RKO (cell line): ENCODE measurements around the gene MKNK1.

Experiments used
- DNase-seq: peaks from one replicate; pipeline ENCODE4 v3.0.0-alpha.2; 2016; ENCODE audit warnings: low spot score

Gene MKNK1

DNA sequence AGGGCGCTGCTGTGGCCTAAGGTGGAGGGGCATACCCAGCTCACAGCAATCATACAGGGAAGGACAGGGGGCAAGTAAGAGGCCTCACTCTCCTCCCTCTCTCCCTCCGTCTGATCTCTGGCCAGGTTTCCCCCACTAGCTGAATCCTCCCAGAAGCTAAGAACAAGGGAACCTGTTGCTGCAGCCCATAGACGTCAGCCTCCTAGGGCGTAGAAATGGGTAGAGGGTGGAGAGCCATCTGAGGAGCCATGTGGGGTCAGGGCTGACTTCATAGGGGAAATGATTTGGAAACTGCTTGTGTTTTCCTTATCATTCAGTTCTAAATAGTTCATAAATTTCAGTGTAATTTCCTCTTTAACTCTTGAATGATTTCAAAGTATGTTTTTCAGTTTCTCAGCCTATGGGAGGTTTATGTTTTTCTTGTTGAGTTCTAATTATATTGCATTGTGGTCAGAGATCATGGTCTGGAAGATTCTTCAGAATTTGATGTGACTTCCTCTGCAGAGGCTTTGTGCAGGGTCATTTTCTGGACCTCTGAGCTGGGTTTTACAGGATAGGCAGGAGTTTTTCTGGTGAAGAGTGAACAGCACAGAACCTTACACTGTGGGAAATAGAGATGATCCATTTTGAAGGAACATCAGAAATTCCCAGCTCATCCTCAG is 14.8 kb upstream of the MKNK1 start:
- no peak for DNase-seq

DNA sequence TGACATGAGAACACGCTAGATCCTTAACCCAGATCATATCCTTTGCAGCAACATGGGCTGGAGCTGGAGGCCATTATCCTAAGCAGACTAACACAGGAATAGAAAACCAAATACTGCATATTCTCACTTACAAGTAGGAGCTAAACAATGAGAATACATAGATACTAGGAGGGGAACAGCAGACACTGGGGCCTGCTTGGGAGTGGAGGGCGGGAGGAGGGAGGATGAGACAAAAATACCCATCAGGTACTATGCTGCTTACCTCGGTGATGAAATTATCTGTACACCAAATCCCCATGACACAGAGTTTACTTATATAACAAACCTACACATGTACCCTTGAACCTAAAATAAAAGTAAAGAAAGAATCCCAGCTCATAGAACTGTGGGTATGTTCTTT is 13.8 kb upstream of the MKNK1 start:
- no peak for DNase-seq

DNA sequence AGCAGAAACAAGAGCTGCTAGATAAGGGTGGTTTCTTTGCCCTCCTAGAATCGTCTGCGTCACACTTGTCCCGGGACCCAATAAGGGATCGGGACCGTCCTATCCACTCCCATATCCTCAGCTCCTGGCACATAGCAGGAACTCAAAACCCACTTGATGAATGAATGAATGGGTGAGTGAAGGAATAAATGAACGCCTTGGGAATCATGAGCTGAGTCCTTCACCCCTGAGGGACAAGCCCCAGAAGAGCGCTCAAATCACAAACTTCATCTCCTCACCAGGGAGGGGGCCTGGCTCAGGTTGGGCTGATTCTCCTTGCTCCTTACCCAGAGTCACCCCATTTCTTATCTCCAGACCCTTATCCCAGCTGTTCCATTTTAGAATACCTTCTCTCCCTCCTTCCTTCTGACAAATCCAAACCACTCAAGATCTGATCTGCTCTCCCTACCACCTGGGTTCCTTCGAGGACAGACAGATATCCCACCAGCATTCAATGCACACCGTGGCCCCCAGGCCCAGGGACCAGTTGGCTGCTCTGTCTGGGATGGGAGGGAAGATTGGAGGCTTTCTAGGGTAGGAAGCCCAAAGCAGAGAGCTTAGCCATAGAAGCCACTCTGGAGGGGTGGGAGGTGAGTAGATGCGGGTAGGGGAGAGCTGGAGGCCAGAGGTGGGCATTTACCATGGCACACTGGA is 13.2 kb upstream of the MKNK1 start:
- DNase-seq, result no peak

DNA sequence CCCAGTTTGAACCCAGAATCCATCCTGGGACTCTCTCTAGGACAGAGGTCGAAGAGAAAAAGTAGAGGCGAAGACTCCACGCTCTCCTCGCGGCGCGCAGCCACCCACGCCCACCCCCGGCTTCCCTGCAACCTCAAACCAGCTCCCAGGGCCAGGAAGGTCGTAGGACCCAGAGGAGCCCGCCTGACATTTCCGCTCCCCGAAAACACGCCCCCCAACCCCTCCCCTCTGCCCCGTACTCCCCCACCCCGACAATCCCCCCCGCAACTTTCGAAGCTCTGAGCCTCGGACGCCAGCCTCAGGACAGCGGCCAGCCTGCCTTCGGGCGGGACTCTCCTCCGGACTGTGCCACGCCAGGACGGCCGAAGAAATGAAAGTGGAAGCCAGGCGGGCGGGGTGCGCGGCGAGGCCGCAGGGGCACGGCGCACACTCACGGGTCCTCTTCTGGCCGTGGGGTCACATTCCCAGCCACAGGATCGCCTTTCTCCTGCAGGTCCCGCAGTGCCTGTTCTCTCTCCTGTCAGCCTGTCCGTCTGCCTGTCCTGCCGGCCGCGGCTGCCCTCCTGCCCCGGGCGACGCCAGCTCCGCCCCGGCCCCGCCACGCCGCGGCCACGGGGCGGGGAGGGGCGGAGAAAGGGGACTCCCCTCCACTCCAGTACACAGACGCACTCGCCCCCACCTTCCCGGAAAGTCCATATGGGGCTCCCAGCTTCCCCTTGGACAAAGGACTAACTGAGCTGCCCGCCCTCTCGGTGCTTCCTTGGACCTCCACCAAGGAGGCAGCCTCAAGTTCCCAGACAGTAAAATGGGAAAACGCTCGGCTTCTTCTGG is 12.4 kb upstream of the MKNK1 start, which contains the start of gene MOB3C:
Gene MOB3C (minus strand): TSS at position 535 of the 831 bp plus-strand sequence. CDS start 3,490 bp downstream, outside the sequence.
- peak; percentile 79 for DNase-seq

DNA sequence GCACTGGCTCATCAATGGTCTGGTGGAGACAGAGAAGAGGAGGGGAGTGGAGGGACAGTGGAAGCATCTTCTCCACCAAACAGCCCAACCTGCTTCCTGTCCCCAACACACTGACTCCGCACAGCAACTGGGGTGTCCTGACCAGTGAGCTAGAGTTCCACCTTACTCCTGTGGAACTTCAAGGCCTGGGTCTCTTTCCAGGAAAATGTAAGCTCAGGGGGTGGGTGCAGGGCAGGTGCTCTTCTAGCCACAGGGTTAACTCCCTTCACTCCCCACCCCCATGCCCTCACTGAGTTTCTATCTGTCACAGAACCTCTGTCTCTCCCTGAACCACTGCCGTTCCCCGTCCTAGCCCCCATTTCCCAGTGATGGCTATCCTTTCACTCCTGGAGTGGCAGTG is 11.7 kb upstream of the MKNK1 start:
- DNase-seq, result no peak

DNA sequence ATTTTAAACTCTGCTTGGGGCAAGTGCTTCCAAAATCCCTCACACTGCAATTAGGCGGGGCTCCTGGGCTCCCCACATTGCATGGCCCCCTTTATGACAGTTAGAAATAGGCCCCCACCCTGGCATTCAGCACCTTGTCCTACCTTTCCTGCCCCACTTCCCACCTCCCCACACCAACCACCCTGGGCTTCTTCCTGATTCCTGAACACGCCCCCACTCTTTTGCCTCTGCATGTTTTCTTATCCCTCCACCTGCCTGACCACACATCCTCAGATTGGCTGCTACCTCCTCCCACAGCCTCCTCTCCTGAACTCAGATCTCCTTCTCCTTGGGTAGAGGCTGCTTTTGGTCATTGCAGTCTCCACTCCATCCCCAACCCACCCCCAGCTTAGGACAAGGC is 11.0 kb upstream of the MKNK1 start:
- no peak for DNase-seq

DNA sequence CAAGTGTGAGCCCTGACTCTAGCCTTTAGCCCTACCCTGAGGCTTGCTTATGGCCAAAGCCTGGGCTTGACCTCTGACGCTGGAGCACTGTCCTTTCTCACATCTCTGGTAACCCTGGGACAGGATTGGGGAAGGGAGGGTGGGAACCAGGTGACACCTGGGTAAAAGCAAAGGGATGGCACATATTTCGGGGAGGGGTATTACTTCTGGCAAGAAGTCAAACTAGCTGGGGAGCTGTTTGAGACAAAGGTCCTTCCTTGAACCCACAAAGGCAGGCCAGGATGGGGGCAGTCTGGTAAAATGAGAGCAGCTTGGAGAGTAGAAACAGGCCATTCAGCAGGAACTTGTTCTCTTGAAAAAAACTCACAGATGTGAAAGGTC is 10.5 kb upstream of the MKNK1 start:
- no peak for DNase-seq

DNA sequence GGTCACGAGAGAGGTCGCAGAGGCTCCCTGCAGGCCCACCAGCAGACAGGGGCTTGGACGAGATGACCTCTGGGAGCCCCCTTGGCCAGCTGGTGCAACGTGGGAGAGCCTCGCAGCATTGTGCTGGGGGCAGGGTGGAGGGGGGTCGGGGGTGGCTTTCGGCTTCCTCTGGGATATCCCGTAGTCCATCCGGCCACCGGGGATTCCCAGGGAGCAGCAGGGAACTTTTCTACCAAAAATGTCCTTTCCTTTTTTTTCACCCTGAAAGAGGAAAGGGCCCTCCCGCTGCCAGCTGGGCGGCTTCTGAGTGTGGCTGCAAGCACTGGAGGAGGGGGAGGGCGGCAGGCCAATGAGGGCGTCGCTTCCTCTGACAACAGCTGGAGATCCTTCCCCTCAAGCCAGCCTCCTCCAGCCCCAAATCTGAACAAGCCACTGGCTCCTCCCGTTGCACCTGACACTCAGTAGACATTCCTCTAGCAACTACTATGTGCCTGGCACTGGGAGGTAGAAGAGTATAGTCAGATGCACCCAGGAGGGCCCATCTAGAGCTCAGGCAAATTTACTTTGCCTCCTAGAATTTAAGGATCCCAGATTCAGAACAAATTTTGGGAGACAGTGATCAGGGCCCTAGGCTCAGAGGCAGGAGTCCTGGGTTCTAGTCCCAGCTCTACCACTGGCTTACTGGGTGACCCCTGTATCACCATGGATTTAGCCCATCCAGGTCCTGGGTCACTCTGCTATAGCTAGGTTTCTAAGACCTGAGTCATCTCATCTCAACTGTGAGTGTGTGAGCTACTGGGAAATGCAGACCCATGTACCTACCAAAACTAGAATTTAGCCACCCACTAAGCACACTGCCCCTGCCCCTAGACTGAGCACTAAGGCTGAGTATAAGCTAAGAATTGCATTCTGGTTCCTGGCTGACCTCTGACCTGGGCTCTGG is 9.9 kb upstream of the MKNK1 start:
- DNase-seq, result no peak

DNA sequence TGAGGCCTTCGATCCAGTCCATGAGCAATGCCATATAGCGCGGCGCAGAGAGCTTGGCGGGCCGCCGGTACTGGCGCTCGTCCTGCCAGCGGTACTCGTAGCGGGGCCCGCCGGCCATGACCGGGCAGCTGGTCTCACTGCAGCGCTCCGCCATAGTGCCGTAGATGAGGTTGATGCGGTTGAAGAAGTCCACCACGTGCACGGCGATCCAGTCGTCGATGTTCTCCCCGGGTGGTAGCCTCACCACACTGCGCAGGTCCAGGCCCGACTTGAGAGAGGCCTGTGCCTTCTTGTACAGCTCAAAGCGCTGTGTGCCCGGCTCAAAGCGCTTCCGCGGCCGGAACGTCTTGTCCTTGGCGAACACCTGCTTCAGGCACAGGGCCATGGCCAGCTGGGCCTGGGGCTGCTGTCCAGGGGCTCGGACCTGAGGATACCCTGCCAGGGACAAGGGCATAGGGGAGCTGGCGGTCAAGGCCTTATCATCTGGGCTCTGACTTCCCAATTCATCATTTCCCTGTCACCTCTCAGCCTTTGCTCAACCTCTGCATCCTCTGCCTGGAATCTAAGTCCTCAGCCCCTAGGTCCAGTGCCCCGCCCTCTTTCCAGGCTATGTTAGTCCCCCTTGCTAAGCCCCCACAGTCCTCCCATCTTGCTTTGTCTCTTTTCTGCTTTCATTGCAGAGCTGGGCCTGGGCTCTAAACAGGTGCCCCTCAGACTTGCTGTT is 9.0 kb upstream of the MKNK1 start:
- DNase-seq, result no peak

DNA sequence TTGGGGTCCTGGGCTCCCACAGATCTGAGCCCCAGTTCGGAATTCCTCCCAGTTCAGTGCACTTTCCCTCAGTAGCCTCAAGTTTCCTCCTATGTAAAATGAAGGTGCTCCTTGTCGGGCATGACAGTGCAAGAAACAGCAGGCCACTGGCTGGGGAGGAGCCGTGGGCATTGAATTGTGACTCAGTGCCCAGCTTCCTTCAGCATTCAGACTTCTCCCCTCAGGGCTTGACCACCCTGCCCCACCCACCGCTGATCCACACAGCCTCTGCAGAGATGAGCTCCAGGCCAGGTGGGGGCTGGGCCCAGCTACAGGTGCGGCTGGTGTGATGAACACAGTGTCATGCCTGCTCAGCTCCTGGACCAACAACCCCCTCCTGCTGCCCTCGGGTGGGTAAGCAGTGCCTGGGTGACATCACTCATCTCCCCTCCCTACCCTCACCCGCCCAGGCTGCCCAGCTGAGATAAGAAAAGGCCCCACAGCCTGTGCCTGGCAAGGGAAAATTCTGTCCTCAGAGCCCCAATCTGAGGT is 7.7 kb upstream of the MKNK1 start:
- DNase-seq, result no peak

DNA sequence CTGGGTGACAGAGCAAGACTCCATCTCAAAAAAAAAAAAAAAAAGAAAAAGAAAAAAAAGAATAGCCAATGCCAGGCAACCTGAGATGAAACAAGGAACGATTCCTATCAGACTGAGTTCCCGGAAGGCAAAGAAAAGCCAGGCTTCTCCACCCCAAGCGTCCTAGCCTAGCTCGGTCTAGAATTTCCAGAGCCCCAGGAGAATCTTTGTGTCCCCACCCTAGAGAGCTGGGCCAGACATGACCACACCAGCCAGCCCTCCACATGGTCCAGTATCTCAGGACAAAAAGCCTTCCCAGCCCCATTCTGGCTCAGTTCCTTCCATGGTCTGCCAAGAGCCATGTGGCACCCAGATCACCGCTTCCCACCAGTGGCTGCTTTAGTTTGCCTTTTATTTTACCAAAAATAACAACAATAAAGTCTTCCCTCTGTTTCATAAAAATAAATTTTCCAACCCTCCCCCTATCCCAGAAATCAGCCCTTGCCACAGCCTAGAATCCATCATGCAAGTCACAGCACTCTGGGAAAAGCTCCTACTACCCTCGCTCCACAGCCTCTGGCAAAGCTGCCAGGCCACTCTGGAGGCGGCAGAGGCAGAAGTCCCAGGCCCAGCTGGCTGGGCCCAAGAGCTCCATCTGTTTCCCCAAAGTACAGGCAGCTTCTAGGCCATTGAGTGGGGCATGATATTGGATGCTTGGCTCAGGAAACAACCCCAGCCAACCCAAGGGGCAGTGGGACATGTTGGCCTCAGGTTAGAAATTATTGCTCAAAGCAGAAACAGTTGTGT is 3.5 kb upstream of the MKNK1 start:
- no peak for DNase-seq

DNA sequence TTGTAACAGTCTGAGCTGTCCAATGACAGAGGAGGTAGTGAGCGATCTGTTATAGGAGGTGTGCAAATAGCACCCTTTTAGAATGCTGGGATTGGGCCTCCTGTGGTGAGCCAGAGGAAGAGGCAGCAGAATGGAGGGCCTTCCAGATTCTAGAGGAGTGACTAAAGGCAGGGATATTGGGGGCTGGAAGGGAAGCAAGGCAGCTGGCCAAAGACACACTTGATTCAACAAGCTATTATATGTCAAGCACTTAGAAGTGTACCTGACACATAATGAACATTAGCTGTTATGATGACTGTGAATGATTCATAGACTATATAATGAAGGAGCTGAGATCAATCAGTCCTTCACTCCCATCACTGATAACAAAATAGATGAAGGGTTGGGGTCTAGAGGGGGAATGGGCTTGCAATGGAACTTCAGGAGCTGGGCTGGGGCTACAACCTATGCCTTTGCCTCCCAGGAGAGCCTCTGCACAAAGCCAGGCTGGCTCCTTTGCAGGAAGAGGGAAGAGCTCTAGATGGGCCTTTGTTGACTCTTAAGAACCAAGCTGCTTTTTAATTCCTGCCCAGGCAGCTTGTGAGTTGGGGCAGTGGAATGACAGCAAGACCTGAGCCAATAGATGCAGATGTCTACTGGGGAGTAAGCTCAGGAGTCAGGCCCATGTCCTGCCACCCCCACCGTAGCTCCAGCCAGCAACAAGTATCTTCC is 2.3 kb upstream of the MKNK1 start:
- DNase-seq, result peak; percentile 68

DNA sequence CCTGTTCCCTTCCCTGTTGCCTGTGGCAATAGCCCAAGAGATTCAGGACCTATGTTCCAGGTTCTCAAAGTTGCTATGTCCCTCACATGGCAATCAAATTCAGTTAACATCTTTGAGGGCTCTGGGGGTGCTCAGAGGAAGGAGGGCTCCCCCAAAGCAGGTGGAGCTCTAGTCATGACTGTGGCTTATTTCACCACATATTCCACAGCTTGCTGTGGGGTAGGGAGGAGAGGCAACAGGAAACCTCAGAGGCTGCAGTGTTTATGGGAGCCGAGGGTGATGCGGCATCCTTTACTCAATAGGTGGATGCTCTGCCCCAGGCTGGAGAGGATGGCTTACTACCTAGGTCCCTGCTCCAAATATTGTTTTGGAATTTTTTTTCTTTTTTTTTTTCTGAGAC is 1.2 kb upstream of the MKNK1 start:
- DNase-seq, result no peak

DNA sequence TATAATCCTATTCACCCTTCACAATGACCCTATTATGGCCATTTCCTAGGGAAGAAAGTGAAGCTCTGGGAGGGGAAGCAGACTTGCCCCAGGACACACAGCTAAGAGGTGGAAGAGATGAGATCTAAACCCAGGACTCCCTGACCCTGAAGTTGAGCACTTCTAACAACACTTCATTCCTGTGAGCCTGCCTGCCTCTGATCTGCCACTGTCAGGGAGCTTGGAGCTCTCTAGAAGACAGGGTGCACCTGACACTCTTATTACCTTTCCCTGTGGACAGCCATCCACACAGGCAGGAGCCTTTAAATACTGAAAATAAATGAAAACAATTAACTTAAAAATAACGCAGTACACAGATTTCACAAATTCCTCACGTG is 599 bp downstream of the MKNK1 start:
- no peak for DNase-seq

DNA sequence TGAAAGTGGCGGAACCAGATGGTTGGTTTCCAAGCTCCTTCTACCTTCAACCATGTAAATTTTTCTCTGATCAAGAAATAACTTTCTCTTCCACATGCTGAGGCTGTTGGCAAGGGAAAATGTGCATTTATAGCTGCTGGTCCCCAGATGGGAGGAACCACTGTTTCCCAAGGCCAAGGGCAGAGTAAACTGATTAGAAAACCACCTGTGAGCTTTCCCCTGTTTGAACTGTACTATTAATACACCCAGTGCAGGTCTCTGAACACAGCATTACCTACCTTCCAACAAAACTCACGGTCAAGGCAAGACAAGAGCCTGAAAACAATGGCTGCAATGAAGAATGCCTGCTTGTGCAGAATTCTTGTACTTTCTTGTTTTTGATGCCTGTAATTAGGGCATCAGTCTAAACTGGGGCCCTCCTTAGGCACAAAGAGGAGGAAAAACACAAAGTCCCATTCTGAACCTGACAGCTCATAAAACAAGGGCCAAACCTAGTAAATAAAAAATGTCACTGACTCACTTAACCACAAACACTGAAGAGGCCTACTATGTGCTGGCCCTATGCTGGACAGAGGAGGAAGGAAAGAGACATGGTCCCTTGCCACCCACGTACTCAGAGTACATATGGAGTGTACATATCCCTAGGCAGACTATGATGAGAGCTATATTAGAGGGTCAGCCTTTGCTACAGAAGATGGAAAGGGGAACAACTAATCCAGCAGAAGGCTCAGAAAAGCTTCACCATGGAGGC is 2.6 kb downstream of the MKNK1 start:
- DNase-seq, result no peak

DNA sequence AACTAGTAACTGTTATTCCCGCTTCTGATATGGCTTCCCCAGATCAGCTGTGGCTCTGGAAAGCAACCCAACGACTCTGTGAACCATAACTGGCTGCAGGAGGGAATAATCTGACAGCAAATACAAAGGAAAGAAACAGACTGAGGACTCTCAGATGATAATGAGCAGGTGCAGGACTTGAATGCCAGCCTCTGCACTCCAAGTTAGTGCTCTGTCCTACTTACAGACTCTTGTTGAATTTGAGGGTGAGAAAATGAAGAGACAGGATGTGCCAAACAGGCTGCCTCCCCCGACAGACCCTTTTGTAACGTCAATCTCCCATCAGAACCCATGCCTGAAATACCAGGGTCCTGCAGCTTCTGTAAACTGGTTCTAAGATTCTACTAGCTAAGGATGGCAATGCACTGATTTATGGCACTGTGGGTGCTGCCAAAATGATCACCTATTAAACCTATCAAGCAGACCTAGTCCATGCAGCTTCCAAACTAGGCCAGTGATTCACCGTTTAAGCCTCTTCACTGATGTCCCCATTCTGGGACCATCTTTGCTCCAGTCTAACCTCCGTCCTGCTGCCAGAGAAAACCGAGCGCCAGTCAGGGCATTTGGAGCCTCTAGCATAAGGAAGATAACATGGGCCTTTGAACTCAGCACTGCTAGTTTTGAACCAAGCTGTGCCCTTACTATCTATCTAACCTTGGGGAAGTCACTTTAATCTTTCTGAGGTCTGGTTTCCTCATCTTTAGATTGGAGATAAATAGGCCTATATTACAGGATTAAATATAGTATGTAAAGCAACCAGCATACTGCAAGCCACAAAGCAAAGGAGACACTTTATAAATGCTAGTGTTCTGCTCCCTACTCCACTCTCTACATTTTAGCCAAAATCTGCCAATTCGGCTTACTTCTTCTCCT is 4.8 kb downstream of the MKNK1 start:
- no peak for DNase-seq

DNA sequence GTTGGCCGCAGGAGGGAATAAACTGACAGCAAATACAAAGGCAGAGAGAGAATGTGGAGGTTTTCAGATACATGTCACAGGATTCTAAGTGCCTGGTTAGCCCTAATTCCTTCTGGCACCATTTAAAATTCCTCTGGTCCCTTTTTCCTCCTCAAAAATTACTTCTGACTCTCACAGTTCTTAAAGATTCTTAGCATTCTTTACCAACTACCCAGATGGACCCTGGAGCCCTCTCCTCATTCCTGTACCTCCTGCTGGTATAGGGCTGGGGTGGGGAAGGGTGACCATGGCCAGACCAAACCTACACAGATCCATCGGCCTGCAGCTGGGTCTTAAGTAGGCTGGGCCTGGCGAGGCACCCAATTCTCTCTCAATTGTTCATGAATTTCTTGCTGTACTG is 7.2 kb downstream of the MKNK1 start:
- DNase-seq, result no peak

DNA sequence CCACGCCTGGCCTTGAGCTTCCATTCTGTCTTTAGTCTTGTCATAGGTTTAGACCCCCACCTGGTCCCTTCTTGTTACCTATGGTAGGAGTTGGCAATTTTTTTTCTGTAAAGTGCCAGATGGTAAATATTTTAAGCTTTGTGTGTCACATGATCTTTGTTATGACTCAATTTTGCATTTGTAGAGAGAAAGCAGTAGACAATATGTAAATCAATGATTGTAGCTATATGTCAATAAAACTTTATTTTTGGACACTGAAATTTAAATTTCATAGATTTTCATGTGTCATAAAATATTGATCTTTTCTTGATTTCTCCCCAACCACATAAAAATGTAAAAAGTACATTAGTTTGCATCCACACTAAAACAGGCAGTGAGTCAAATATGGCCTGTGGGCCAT is 8.0 kb downstream of the MKNK1 start:
- no peak for DNase-seq
